Astrocyte (in vitro differentiated cells and primary cell): ENCODE data around the gene FXR2.

ENCODE experiments used
- EZH2 ChIP-seq: IDR thresholded peaks from 2 replicates; pipeline ENCODE4 v1.6.1; 2012; ENCODE audit warnings: mild to moderate bottlenecking, low read length, inconsistent platforms; ENCODE audit not compliant: insufficient read depth
- TF ChIP-seq, protein P1 (sequence below): IDR thresholded peaks from 2 replicates; pipeline ENCODE4 v1.5.1; 2011; ENCODE audit warnings: low read depth, mild to moderate bottlenecking, inconsistent platforms, low read length, moderate library complexity; ENCODE audit not compliant: insufficient read depth

DNA sequence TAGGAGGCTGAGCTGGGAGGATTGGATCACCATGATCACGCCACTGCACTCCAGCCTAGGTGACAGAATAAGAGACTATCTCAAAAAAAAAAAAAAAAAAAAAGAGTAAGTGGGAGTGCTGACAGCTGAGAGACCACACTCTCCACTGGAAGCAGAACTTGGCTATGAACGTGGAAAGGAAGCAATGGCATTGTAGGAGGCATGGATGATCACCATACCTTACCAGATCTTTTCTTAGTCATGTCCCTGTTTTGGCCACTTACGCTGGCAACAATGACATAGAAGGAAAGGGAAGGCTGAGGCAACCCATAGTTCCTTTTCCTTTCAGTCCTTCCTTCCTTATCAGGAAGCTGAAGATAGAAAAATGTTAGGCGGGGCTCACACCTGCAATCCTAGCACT is 32.3 kb upstream of the FXR2 start:
- TF ChIP-seq, protein P1, sequence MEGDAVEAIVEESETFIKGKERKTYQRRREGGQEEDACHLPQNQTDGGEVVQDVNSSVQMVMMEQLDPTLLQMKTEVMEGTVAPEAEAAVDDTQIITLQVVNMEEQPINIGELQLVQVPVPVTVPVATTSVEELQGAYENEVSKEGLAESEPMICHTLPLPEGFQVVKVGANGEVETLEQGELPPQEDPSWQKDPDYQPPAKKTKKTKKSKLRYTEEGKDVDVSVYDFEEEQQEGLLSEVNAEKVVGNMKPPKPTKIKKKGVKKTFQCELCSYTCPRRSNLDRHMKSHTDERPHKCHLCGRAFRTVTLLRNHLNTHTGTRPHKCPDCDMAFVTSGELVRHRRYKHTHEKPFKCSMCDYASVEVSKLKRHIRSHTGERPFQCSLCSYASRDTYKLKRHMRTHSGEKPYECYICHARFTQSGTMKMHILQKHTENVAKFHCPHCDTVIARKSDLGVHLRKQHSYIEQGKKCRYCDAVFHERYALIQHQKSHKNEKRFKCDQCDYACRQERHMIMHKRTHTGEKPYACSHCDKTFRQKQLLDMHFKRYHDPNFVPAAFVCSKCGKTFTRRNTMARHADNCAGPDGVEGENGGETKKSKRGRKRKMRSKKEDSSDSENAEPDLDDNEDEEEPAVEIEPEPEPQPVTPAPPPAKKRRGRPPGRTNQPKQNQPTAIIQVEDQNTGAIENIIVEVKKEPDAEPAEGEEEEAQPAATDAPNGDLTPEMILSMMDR, result no peak
- TF ChIP-seq EZH2, result no peak
